H4 (cell line): ENCODE data around the gene ZCCHC2. TPM values are rescaled to one million over a fixed set of nuclear protein-coding genes. Genes with fewer than 3 reads are reported as not detected.
A peak's percentile ranks its signal among the peaks of the same experiment; 100 is the strongest.

Experiments
- DNase-seq: peaks from one replicate; pipeline ENCODE4 v3.0.0-alpha.2; 2015; ENCODE audit warnings: low spot score
- total RNA-seq: library from RNA; depleted of rRNA; stranded (reverse); fragments of >200 nt; shearing (Covaris generic); gene quantifications from 2 replicates; pipeline ENCODE4 v1.2.3, GENCODE V29; 2014; rRNA removed

Gene ZCCHC2
- total RNA-seq, 1 experiment from 2014 or later = 5.2 TPM

DNA sequence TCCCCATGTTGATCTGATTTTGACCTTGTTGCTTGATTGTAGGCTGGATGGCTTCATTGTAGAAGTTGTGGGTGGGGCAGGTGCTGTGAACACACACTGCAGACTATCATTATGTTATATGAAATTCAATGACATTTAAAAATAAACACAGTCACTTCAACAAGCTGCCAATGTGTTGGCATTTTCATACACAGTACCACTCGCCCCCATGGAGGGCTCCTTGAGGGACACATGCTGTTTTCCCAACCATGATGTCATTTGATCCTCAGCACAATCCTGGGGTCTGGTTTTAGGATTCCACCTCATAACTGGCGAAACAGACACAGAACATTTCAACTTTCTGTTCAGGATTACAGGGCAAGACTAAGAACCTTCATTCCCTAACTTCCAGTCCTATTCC, 86.9 kb downstream of the ZCCHC2 start:
- DNase-seq = no peak

DNA sequence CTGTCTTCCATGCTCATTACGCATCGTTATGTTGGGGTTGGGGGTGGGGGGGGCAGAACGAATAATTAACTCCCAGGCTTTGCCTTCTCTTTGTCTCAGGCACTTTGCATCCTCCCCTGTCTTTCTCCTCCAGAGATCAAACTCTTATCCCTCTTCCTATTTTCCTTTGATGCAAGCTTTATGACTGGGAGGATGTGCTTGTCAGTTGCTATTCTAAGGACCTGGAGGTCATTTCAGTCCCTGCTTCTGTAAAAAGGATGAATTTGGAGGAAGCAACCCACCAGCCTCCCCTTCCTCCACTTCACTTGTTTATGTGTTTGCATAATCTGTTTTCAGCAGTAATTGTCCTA, 87.5 kb downstream of the ZCCHC2 start:
- no peak for DNase-seq

DNA sequence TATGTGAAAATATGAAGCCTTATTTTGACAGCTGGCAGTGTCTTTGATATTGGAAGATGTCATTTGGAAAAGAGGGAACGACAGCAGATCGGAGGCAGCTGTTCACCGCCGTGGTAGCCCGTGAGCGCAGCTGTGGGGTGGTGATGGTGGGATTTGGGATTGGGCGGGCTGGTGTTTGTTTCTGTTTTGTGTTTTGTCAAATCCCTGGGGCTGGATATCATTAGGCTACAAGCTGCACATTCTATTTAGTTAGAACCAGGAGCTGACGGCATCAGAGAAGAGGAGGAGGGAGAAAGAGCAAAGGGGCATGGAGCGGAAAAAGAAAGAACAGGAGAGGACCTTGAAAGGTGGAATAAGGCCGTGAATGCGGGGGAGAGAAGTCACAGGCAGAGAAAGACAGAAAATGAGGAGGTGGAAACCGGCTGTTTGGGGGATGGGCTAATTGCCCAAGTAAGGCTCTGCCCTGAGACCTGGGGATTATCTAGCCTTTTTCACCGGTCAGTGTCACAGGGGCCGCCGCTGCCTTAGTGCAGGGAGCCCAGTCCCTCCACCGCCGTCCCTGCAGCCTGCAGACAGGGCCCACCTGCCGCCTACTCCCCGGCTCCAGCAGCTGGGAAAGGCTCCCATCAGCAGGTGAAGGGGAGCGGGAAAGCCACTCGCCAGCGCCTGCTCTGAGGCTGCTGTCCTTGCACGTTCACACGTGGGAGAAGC, 88.0 kb downstream of the ZCCHC2 start:
- no peak for DNase-seq

DNA sequence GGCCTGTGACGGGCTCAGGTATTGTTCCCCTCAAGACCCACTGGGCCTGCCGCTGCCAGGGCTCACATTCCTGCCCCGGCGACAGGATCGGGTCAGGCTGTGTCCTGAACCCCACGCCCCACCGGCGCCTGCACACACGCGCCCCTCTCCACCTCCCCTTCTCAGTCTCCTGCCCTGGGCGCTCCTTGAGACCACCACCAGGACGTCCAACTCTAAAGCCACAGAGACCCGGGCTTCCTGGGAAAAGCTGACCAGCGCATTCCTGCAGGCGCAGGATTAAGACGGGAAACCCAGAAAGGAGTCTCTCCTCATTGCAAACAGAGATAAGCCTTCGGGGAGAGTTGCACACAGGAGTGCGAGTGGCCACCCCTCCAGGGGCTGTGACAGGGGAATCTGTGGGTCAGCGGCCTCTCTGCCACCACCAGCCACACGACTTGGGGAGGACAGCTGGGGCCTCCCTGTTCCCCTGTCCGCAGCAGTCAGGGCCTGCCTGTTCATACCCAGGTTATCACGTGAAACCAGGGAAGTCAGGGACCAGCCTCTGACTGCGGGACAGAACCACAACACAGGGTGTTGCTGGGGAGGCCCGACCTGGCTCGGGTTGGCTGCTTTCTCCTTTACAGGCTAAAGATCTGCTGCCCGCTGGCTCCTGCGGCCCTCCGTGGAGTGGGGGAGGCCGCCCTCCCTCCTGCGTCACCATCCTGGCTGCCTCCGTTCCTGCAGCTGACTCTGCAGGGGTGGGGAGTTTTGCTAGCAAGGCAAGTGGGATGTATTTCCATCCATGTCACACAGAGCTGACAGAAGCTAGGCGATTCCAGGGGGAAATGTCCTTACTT, 88.8 kb downstream of the ZCCHC2 start:
- no peak for DNase-seq

DNA sequence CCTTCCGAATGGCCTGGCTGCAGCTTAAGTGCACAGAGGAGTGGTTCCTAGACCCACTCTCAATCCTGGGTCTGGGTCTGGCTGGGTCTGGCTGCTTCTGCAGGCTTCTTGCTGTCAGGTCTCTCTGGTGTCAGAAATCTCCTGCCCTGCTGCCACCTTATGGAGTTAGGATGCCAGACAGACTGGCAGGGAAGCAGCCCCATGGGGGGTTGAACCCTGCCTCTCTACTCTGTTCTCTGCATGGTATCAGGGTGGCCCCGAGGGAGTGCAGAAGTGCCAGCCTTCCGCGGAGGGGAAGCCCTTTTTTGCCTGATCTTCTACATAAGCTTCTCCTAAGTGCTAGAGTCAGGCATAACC, 89.4 kb downstream of the ZCCHC2 start:
- no peak for DNase-seq

DNA sequence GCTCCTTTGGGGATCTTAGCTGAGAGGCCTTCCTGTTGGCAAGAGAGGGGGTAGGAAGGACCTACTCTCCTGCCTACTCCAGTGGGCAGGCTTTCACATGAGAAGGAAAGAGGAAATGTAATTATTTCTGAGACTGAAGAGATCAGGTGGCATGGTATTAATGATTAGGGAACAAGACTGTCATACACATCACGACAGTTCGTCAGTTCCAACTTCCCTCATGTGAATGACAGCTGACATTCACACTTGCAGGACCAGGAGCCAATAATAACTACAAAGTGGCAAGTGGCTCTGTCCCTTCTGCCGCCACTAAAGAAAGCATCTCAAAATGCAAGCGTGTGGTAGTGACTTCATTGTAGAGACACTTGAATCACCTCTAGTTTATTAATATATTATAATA, 90.0 kb downstream of the ZCCHC2 start:
- no peak for DNase-seq

DNA sequence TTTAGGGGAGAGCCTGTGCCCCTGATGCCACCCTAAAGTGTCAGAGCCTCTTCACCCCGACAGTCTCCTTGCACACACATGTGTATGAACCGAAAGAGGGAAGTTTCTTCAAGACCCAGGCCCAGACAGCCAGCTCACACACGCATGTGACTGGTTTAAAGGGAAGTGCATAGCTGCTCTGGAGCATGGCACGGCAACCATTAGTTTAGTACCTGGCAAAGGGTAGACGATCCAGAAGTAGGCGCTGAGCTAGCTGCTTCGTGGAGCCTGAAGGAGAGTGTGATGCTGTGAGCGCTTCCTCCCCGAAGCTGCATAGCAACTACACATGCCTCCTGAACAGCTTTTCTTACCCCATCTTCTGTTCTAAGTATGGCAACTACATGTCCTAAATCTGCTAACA, 91.7 kb downstream of the ZCCHC2 start:
- no peak for DNase-seq

DNA sequence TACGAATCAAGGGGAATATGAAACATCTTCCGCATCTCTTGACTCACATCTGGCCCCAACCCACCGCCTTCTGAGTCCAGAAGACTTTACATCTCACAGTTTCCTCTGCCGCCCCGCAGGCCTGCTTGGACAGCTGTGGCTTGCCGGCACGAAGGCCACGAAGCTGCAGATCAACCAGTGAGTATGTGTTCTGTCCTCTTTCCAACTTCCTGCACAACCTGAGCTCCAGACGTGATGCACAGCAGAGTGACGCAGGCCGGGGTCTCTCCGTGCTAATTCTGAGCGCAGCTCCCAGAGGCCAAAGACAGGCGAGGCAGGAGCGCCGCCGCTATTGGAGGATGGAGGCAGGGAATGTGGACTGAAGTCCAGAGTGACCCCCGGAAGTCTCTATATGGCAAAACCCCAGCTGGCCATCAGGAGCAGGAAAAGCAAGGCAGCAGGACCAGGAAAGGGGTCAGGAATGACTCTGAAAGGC, 93.5 kb downstream of the ZCCHC2 start:
- DNase-seq = no peak

DNA sequence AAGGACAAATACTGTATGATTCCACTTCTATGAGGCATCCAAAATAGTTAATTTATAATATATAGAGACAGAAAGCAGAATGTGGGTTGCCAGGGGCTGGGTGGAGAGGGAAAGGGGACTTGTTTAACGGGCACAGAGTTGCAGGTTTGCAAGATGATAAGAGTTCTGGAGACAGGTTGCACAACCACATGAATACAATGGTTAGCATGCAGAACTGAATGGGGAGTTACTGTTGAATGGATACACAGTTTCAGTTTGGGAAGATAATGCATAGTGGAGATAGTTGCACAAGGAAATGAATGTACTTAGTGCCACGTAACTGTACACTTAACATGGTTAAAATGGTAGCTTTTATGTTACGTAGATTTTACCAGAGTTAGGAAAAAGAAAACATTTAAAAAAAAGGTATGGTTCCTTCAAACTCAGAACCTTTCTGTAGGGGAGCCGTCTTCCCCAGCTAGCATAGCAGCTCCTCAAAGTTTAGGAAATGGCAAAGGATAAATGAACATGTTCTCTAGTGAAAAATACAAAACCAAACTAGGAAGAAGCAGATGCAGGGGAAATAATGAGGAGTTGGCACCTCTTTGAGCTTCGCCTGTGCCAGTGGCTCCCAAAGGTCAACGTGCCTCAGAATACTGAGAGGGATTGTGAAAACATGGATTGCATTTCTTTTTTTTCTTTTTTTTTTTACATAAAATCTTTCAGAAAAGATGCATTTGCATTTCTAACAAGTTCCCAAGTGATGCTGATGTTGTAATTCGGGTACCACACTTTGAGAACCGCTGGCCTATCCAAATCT, 95.2 kb downstream of the ZCCHC2 start:
- no peak for DNase-seq

DNA sequence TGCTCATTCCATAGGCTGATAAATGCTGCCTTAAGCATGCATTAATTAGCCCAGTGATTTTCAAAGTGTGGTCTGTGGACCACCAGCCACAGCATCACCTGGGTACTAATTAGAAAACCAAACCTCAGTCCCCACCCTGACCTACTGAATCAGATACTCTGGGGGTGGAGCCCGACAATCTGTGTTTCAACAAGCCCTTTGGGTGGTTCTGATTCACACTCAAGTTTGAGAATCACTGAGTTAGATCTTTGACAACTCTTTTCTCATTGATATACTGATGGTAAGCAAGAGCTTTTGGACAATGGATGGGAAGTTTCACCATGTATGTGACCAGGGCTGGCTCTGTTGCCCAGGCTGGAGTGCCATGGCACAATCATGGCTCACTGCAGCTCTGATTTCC, 95.9 kb downstream of the ZCCHC2 start:
- no peak for DNase-seq

DNA sequence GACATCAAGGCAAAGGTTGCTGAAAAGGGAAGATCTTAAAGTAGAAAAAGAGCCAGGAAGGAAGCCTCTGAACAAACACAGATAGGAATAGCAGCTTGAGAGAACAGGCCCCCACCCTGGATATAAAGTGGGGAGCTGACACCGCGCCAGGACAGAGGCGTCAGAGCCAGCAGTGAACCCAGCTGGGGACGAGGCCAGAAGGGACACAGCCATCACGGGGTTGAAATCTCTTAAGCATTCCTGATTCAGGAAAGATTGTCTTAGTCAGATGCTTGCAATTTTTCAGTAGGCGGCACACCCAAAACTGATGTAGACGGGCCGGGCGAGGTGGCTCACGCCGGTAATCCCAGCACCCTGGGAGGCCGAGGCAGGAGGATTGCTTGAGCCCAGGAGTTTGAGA, 98.7 kb downstream of the ZCCHC2 start:
- DNase-seq = no peak

DNA sequence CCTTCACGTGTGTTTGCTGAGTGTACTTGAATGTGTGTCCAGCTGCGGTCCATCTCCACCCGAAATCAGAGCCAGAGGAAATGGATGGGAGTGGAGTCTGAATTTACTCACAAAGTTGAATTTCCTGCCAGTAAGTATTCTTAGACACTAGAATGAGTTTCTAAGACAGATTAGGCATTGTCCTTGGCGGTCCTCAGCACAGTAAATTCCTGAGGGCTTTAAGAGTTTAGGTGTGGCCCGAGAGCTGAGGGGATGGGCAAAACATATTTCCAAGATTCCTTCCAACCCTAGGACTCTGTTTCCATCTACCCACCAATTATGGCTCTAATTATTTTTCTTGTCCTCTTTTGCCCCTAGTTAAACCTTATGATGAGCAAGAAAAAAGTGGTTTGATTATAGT, 102.2 kb downstream of the ZCCHC2 start:
- DNase-seq = peak; percentile 30

Other genes starting within 250 kb of the ZCCHC2 start
- 0.17 and 0.39 TPM in 2 replicates for gene TNFRSF11A, start 197.7 kb upstream of the ZCCHC2 start, total RNA-seq
- 3.7 and 5.6 TPM in 2 replicates for gene PHLPP1, start 192.5 kb downstream of the ZCCHC2 start, total RNA-seq